B cell (primary cell): ENCODE measurements around the gene TPCN1. TPM values are rescaled to one million over a fixed set of nuclear protein-coding genes. Genes with fewer than 3 reads are reported as not detected.

ENCODE experiments used
- ATAC-seq: fragments of 200-7000 bp; cut with Tn5 transposase; one replicate; pipeline ENCODE4 v1.10.0; 2021; ENCODE audit warnings: low read depth, mild to moderate bottlenecking, moderate number of reproducible peaks, moderate library complexity
- CTCF ChIA-PET: fragments of 350-600 bp; sonication (Branson Sonifier 250); formaldehyde crosslinking; loops from one replicate; lab custom pipeline; 2021; ENCODE audit warnings: antibody characterized with exemption, inconsistent platforms; lab: Charles Lee
- POLR2A ChIA-PET: fragments of 350-600 bp; sonication (Branson Sonifier 250); formaldehyde crosslinking; loops from one replicate; lab custom pipeline; 2021; ENCODE audit warnings: antibody characterized with exemption; lab: Charles Lee
- DNase-seq: peaks from one replicate; pipeline ENCODE4 v3.0.0; 2013
- H2AFZ ChIP-seq: 2 replicates; pipeline ENCODE4 v1.6.1; 2012; ENCODE audit warnings: mild to moderate bottlenecking, low read depth, low read length; ENCODE audit not compliant: insufficient read depth, poor library complexity, severe bottlenecking
- H3K27ac ChIP-seq, 2 donors: 1 replicate in 1 of 2; 2 replicates in 1 of 2; pipeline ENCODE4 v1.5.1; 2012 to 2013; ENCODE audit warnings: low read length in 2 of 2, mild to moderate bottlenecking in 2 of 2, moderate library complexity in 1 of 2
- H3K27me3 ChIP-seq, 4 experiments: fragments of 200-600 bp in 1 of 4; sonication (generic) in 1 of 4; replicated peaks in 1 of 4; 1 replicate in 2 of 4; 2 replicates in 2 of 4; pipeline versions ENCODE4 v1.6.1 to v1.7.0; 2013 to 2016; ENCODE audit warnings: low read length in 3 of 4, mild to moderate bottlenecking in 2 of 4, mixed read lengths in 1 of 4, moderate library complexity in 1 of 4; ENCODE audit not compliant: insufficient read depth in 4 of 4, control insufficient read depth in 3 of 4; ENCODE audit errors: control extremely low read depth in 1 of 4
- H3K36me3 ChIP-seq, 2 experiments: replicated peaks in 1 of 2; 1 replicate in 1 of 2; 2 replicates in 1 of 2; pipeline versions ENCODE4 v1.6.1 to v1.7.1; 2013; ENCODE audit warnings: low read length in 1 of 2; ENCODE audit not compliant: insufficient read depth in 2 of 2, control insufficient read depth in 1 of 2; ENCODE audit errors: control extremely low read depth in 1 of 2, extremely low read depth in 1 of 2
- H3K4me1 ChIP-seq, 2 donors: fragments of 200-600 bp in 1 of 2; sonication (generic) in 1 of 2; 1 replicate in 1 of 2; 2 replicates in 1 of 2; pipeline versions ENCODE4 v1.5.1 to v1.6.1; 2013 to 2017; ENCODE audit warnings: low read length in 2 of 2; ENCODE audit not compliant: control insufficient read depth in 2 of 2, insufficient read depth in 2 of 2
- H3K4me2 ChIP-seq: replicated peaks from 2 replicates; pipeline ENCODE3; 2012; ENCODE audit warnings: mild to moderate bottlenecking, low read depth, low read length; ENCODE audit not compliant: poor library complexity, severe bottlenecking
- H3K4me3 ChIP-seq, 5 experiments: fragments of 200-600 bp in 1 of 5; sonication (generic) in 1 of 5; 1 replicate in 3 of 5; 2 replicates in 2 of 5; pipeline versions ENCODE4 v1.5.1 to v1.7.0; 2011 to 2016; ENCODE audit warnings: low read length in 4 of 5, mild to moderate bottlenecking in 4 of 5, low read depth in 2 of 5, control low read depth in 1 of 5, moderate library complexity in 1 of 5; ENCODE audit not compliant: insufficient read depth in 1 of 5; ENCODE audit errors: control extremely low read depth in 1 of 5, extremely low read depth in 1 of 5
- H3K79me2 ChIP-seq: fragments of 200-600 bp; sonication (generic); one replicate; pipeline ENCODE4 v1.6.0; 2016; ENCODE audit warnings: low read length; ENCODE audit not compliant: control insufficient read depth, insufficient read depth
- H3K9ac ChIP-seq: fragments of 200-600 bp; sonication (generic); 2 replicates; pipeline ENCODE4 v1.6.1; 2017; ENCODE audit warnings: mild to moderate bottlenecking, low read length, moderate library complexity
- H3K9me3 ChIP-seq, 3 donors: one replicate each; pipeline versions ENCODE4 v1.6.1 to v1.7.1; 2013; ENCODE audit warnings: low read length in 2 of 3; ENCODE audit not compliant: control insufficient read depth in 2 of 3, insufficient read depth in 1 of 3; ENCODE audit errors: control extremely low read depth in 1 of 3
- H4K20me1 ChIP-seq: 2 replicates; pipeline ENCODE4 v1.6.0; 2012; ENCODE audit warnings: mild to moderate bottlenecking, low read length; ENCODE audit not compliant: insufficient read depth, control insufficient read depth, poor library complexity, severe bottlenecking
- H3K27ac Mint-ChIP-seq: one replicate; pipeline ENCODE4 v1.8.0; 2021; ENCODE audit warnings: mixed read lengths
- H3K27me3 Mint-ChIP-seq: one replicate; pipeline ENCODE4 v1.8.0; 2021; ENCODE audit warnings: mixed read lengths
- H3K4me1 Mint-ChIP-seq: one replicate; pipeline ENCODE4 v1.8.0; 2021; ENCODE audit warnings: mixed read lengths
- H3K4me3 Mint-ChIP-seq: one replicate; pipeline ENCODE4 v1.8.0; 2021; ENCODE audit warnings: mixed read lengths
- H3K9me3 Mint-ChIP-seq: one replicate; pipeline ENCODE4 v1.8.0; 2022; ENCODE audit warnings: mixed read lengths; ENCODE audit not compliant: insufficient read depth
- CTCF ChIP-seq: fragments of 200-600 bp; IDR thresholded peaks from one replicate; pipeline ENCODE4 v1.8.0; 2022; ENCODE audit warnings: antibody characterized with exemption, mild to moderate bottlenecking
- EZH2 ChIP-seq: IDR thresholded peaks from 2 replicates; pipeline ENCODE4 v1.6.1; 2012; ENCODE audit warnings: borderline replicate concordance, low read depth, mild to moderate bottlenecking, moderate library complexity, low read length; ENCODE audit not compliant: insufficient read depth, poor library complexity, severe bottlenecking
- WGBS: methylation state at CpG from one replicate; pipeline ENCODE4 v1.1.5; 2013; ENCODE audit warnings: missing lambda C conversion rate; ENCODE audit not compliant: insufficient coverage; 5-methylcytosine and 5-hydroxymethylcytosine counted together
- intact Hi-C: fragments of 100-400 bp; cut with micrococcal nuclease; formaldehyde crosslinking; loops from one replicate; pipeline ENCODE4 v1.10.0; 2022
- polyA plus RNA-seq: library from polyadenylated mRNA; depleted of rRNA; stranded (reverse); fragments of >200 nt; gene quantifications from 2 replicates; pipeline ENCODE4 v1.2.3, GENCODE V29; 2012
- total RNA-seq, 2 donors: library from RNA; stranded (reverse); fragments of 120-200 nt in 1 of 2; gene quantifications; 1 replicate in 1 of 2; 2 replicates in 1 of 2; pipeline versions ENCODE4 v1.2.3 to v1.2.4, GENCODE V29; 2013 to 2022

Gene TPCN1
- total and polyA plus RNA-seq, 2 donors (not counting 1 experiment from before 2014, with no cell fraction given) = 80.8 to 258 TPM

GRCh38 chr12:113295886-113296556, 74.8 kb downstream of the TPCN1 start:
- H3K27me3 ChIP-seq = no peaks in the 10 kb centered on the region
- no peak overlapping the region for H3K4me2 ChIP-seq
- POLR2A ChIA-PET = no interaction called here
- H3K4me1 ChIP-seq = peaks cover 0 to 6% of the 10 kb centered on the region in 2 donors
- no peaks in the 10 kb centered on the region for H3K9me3 Mint-ChIP-seq
- H3K4me1 Mint-ChIP-seq = peaks cover 7% of the 10 kb centered on the region
- no peak overlapping the region for H3K4me3 ChIP-seq
- CTCF ChIA-PET = no interaction called here
- H2AFZ ChIP-seq = no peak overlapping the region
- no peak overlapping the region for H3K27ac ChIP-seq
- intact Hi-C loops = loop anchor here (10.0 kb wide), 1 partner anchor 101 kb away; no protein-coding TSS in a partner anchor
- no peak overlapping the region for H3K9ac ChIP-seq
- no peaks in the 10 kb centered on the region for H3K27me3 Mint-ChIP-seq
- no peak for TF ChIP-seq CTCF
- no peak for TF ChIP-seq EZH2
- no peak overlapping the region for H3K27ac Mint-ChIP-seq
- H4K20me1 ChIP-seq = no peaks in the 10 kb centered on the region
- H3K9me3 ChIP-seq = no peaks in the 10 kb centered on the region
- 98% methylated on average over 14 of the region's 24 CpGs for WGBS
- H3K79me2 ChIP-seq = no peaks in the 10 kb centered on the region
- H3K36me3 ChIP-seq = peaks cover 0 to 39% of the 10 kb centered on the region in 2 experiments
- no peak overlapping the region for H3K4me3 Mint-ChIP-seq
- ATAC-seq (no peak), DNase-seq (no peak)

- Mint-ChIP-seq H3K4me1 (peaks cover 7% of the 10 kb centered on the region), H3K9me3 (no peaks in the 10 kb centered on the region), H3K27me3 (no peaks in the 10 kb centered on the region), H3K4me3 (no peak overlapping the region), H3K27ac (no peak overlapping the region)
- H3K79me2 ChIP-seq = no peaks in the 10 kb centered on the region
- intact Hi-C loops = loop anchor here (10.0 kb wide), 1 partner anchor 102 kb away; no protein-coding TSS in a partner anchor
- ChIA-PET CTCF (no interaction called here), POLR2A (interaction anchor here (0.6 kb wide), 1 partner anchor 9 kb away, joined by 5 read pairs; no protein-coding TSS in a partner anchor)
- H3K27me3 ChIP-seq = no peaks in the 10 kb centered on the region
- no peak overlapping the region for H3K4me2 ChIP-seq
- 95% methylated on average over 18 of the region's 23 CpGs for WGBS
- TF ChIP-seq CTCF (no peak), EZH2 (no peak)
- H3K27ac ChIP-seq = no peak overlapping the region
- DNase-seq = no peak
- H3K4me1 ChIP-seq = peaks cover 0 to 6% of the 10 kb centered on the region in 2 donors
- H3K9ac ChIP-seq = no peak overlapping the region
- H3K36me3 ChIP-seq = peaks cover 0 to 33% of the 10 kb centered on the region in 2 experiments
- H4K20me1 ChIP-seq = no peaks in the 10 kb centered on the region
- no peak overlapping the region for H3K4me3 ChIP-seq
- no peaks in the 10 kb centered on the region for H3K9me3 ChIP-seq
- ATAC-seq = no peak
- no peak overlapping the region for H2AFZ ChIP-seq
Measured at GRCh38 chr12:113296557-113297213, 75.4 kb downstream of the TPCN1 start.
